RWPE2 (cell line): Measurements from ENCODE around the gene ARMC9.
"Not testable (repeated sequence)": the region's sequence is repeated elsewhere in the genome, so short reads cannot be mapped to it uniquely, and the experiment has no call there.

ENCODE experiments used
- ATAC-seq: fragments of 200-7000 bp; cut with Tn5 transposase; 3 replicates; pipeline ENCODE4 v1.9.1; 2021; ENCODE audit warnings: low read depth
- DNase-seq: peaks from one replicate; pipeline ENCODE4 v3.0.0-alpha.2; 2020; ENCODE audit warnings: low spot score
- H3K27ac ChIP-seq: fragments of 450-650 bp; 2 replicates; pipeline ENCODE4 v1.5.1; 2017; ENCODE audit warnings: mild to moderate bottlenecking; ENCODE audit not compliant: poor library complexity, severe bottlenecking
- H3K27me3 ChIP-seq: fragments of 250-450 bp; sonication (Bioruptor Pico); 2 replicates; pipeline ENCODE4 v1.5.1; 2021; ENCODE audit warnings: mild to moderate bottlenecking, moderate library complexity; ENCODE audit not compliant: insufficient read depth, poor library complexity, severe bottlenecking
- H3K36me3 ChIP-seq: fragments of 250-450 bp; sonication (Bioruptor Pico); 2 replicates; pipeline ENCODE4 v1.5.1; 2020; ENCODE audit warnings: low read depth, mild to moderate bottlenecking, moderate library complexity
- H3K4me1 ChIP-seq: fragments of 250-450 bp; sonication (Bioruptor Pico); 2 replicates; pipeline ENCODE4 v1.5.1; 2021; ENCODE audit warnings: mild to moderate bottlenecking, moderate library complexity; ENCODE audit not compliant: insufficient read depth, poor library complexity, severe bottlenecking
- H3K4me3 ChIP-seq: fragments of 250-450 bp; sonication (Bioruptor Pico); 2 replicates; pipeline ENCODE4 v1.5.1; 2021; ENCODE audit warnings: mild to moderate bottlenecking, moderate library complexity; ENCODE audit not compliant: severe bottlenecking
- H3K9me3 ChIP-seq: fragments of 250-450 bp; sonication (Bioruptor Pico); 2 replicates; pipeline ENCODE4 v1.5.1; 2021; ENCODE audit warnings: mild to moderate bottlenecking, moderate library complexity; ENCODE audit not compliant: severe bottlenecking
- CTCF ChIP-seq: fragments of 450-650 bp; IDR thresholded peaks from one replicate; pipeline ENCODE4 v1.5.1; 2017; ENCODE audit warnings: mild to moderate bottlenecking, moderate library complexity; ENCODE audit not compliant: poor library complexity, severe bottlenecking

The ARMC9 gene

GRCh38 chr2:231348173-231348572 is 149.7 kb downstream of the ARMC9 start:
- DNase-seq (no peak), ATAC-seq (peak; percentile 21; the same call in 1 of the 3 replicates)
- peaks cover 5% of the 10 kb centered on the region for H3K4me1 ChIP-seq
- no peak for TF ChIP-seq CTCF
- no peak overlapping the region for H3K27ac ChIP-seq
- no peak overlapping the region for H3K4me3 ChIP-seq
- no peaks in the 10 kb centered on the region for H3K9me3 ChIP-seq
- H3K36me3 ChIP-seq = no peaks in the 10 kb centered on the region
- H3K27me3 ChIP-seq = no peaks in the 10 kb centered on the region

GRCh38 chr2:231348704-231349373 is 150.4 kb downstream of the ARMC9 start:
- no peak for TF ChIP-seq CTCF
- Histone ChIP-seq H3K36me3 (no peaks in the 10 kb centered on the region), H3K9me3 (no peaks in the 10 kb centered on the region), H3K4me1 (peaks cover 5% of the 10 kb centered on the region), H3K27ac (no peak overlapping the region), H3K4me3 (no peak overlapping the region), H3K27me3 (no peaks in the 10 kb centered on the region)
- ATAC-seq (no peak), DNase-seq (no peak)

GRCh38 chr2:231349374-231349735 is 150.9 kb downstream of the ARMC9 start:
- H3K36me3 ChIP-seq, ATAC-seq, DNase-seq, H3K4me1 ChIP-seq, H3K27me3 ChIP-seq, H3K27ac ChIP-seq, H3K4me3 ChIP-seq, H3K9me3 ChIP-seq: not testable (repeated sequence)

- Histone ChIP-seq H3K36me3 (no peaks in the 10 kb centered on the region), H3K9me3 (no peaks in the 10 kb centered on the region), H3K4me3 (no peak overlapping the region), H3K27ac (no peak overlapping the region), H3K4me1 (peaks cover 5% of the 10 kb centered on the region), H3K27me3 (no peaks in the 10 kb centered on the region)
- no peak for TF ChIP-seq CTCF
- ATAC-seq (no peak), DNase-seq (no peak)
These were observed 153.2 kb downstream of the ARMC9 start for GRCh38 chr2:231351648-231352047.

GRCh38 chr2:231353469-231353868 is 155.0 kb downstream of the ARMC9 start:
- H3K36me3 ChIP-seq = no peaks in the 10 kb centered on the region
- TF ChIP-seq CTCF = no peak
- H3K9me3 ChIP-seq = no peaks in the 10 kb centered on the region
- ATAC-seq = no peak
- no peak overlapping the region for H3K4me3 ChIP-seq
- no peak overlapping the region for H3K27ac ChIP-seq
- H3K27me3 ChIP-seq = no peaks in the 10 kb centered on the region
- DNase-seq = no peak
- no peaks in the 10 kb centered on the region for H3K4me1 ChIP-seq
